SJSA1 (cell line): ENCODE data around the gene SEZ6L2. TPM values are rescaled to one million over a fixed set of nuclear protein-coding genes. Genes with fewer than 3 reads are reported as not detected.

Experiments used
- DNase-seq, 2 experiments: peaks; one replicate each; pipeline ENCODE4 v3.0.0-alpha.2; 2015 to 2020; ENCODE audit warnings: low spot score in 2 of 2, low read depth in 1 of 2
- H3K27ac ChIP-seq: fragments of 250-450 bp; sonication (Bioruptor Pico); 2 replicates; pipeline ENCODE4 v1.5.1; 2020; ENCODE audit warnings: mild to moderate bottlenecking, moderate library complexity
- H3K27me3 ChIP-seq: fragments of 250-450 bp; sonication (Bioruptor Pico); replicated peaks from 2 replicates; pipeline ENCODE4 v1.5.1; 2020; ENCODE audit warnings: mild to moderate bottlenecking, moderate library complexity
- H3K36me3 ChIP-seq: fragments of 250-450 bp; sonication (Bioruptor Pico); 2 replicates; pipeline ENCODE4 v1.5.1; 2020; ENCODE audit warnings: mild to moderate bottlenecking
- H3K4me1 ChIP-seq: fragments of 250-450 bp; sonication (Bioruptor Pico); replicated peaks from 2 replicates; pipeline ENCODE4 v1.6.1; 2021; ENCODE audit warnings: mild to moderate bottlenecking
- H3K4me3 ChIP-seq: fragments of 250-450 bp; sonication (Bioruptor Pico); 2 replicates; pipeline ENCODE4 v1.5.1; 2020; ENCODE audit warnings: mild to moderate bottlenecking
- H3K9me3 ChIP-seq: fragments of 250-450 bp; sonication (Bioruptor Pico); replicated peaks from 2 replicates; pipeline ENCODE4 v1.5.1; 2020; ENCODE audit warnings: mild to moderate bottlenecking
- total RNA-seq: library from RNA; depleted of rRNA; stranded (reverse); fragments of >200 nt; shearing (Covaris generic); gene quantifications from 2 replicates; pipeline ENCODE4 v1.2.3, GENCODE V29; 2014

SEZ6L2 gene
- total RNA-seq, 1 experiment from 2014 or later, result 13.2 TPM

GRCh38 chr16:29864205-29864604 is 35.1 kb downstream of the SEZ6L2 start:
- H3K4me1 ChIP-seq, result peaks cover 9% of the 10 kb centered on the region; the same call in 1 of the 2 replicates
- peaks cover 23% of the 10 kb centered on the region for H3K36me3 ChIP-seq
- DNase-seq, result no peak
- H3K9me3 ChIP-seq, result no peaks in the 10 kb centered on the region
- H3K27me3 ChIP-seq, result no peaks in the 10 kb centered on the region
- H3K4me3 ChIP-seq, result no peak overlapping the region
- H3K27ac ChIP-seq, result no peak overlapping the region

DNA sequence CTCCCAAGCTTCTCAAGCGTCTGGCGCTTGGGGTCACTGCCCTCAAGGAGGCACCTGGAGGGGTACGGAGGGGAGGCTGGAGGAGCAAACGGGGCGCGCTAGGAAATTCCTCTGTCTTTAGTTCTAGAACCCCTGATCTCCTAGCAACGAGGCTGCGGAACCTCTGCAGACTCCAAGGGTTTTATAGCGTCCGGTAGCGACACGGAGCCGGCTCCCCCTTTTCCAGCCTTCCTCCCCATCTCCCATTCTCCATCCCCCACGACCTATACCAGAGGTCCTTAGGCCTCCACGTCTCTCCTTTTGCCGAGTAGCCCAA is 35.7 kb downstream of the SEZ6L2 start:
- Histone ChIP-seq H3K27ac (no peak overlapping the region), H3K27me3 (no peaks in the 10 kb centered on the region), H3K4me1 (peaks cover 9% of the 10 kb centered on the region; the same call in 1 of the 2 replicates), H3K36me3 (peaks cover 29% of the 10 kb centered on the region), H3K9me3 (no peaks in the 10 kb centered on the region), H3K4me3 (peak overlapping the region; percentile 70)
- DNase-seq, result no peak

GRCh38 chr16:29862884-29863668 is 36.3 kb downstream of the SEZ6L2 start, which contains the start of gene CDIPT:
TSS of gene CDIPT (minus strand) at chr16:29863226. CDS start at chr16:29862857, 369 bp downstream.
- H3K4me1 ChIP-seq, result peaks cover 9% of the 10 kb centered on the region; the same call in 1 of the 2 replicates
- peak within 1 kb of the TSS; percentile 97 for H3K27ac ChIP-seq
- H3K27me3 ChIP-seq, result no peaks in the 10 kb centered on the region
- H3K9me3 ChIP-seq, result no peaks in the 10 kb centered on the region
- peaks cover 33% of the 10 kb centered on the region for H3K36me3 ChIP-seq
- H3K4me3 ChIP-seq, result peak within 1 kb of the TSS; percentile 70
- DNase-seq, result peak; percentile 96 to 99

- Histone ChIP-seq H3K9me3 (no peaks in the 10 kb centered on the region), H3K4me3 (peak overlapping the region; percentile 70), H3K27me3 (no peaks in the 10 kb centered on the region), H3K36me3 (peaks cover 33% of the 10 kb centered on the region), H3K4me1 (peaks cover 9% of the 10 kb centered on the region; the same call in 1 of the 2 replicates), H3K27ac (no peak overlapping the region)
- peak in 1 of 2 experiments; percentile 2 for DNase-seq
Measured at GRCh38 chr16:29862383-29862883, 36.9 kb downstream of the SEZ6L2 start.

- Histone ChIP-seq H3K9me3 (no peaks in the 10 kb centered on the region), H3K36me3 (peaks cover 33% of the 10 kb centered on the region), H3K4me3 (no peak overlapping the region), H3K27me3 (no peaks in the 10 kb centered on the region), H3K4me1 (peaks cover 9% of the 10 kb centered on the region; the same call in 1 of the 2 replicates), H3K27ac (no peak overlapping the region)
- DNase-seq, result no peak
Measured at GRCh38 chr16:29860218-29860617, 39.1 kb downstream of the SEZ6L2 start.

DNA sequence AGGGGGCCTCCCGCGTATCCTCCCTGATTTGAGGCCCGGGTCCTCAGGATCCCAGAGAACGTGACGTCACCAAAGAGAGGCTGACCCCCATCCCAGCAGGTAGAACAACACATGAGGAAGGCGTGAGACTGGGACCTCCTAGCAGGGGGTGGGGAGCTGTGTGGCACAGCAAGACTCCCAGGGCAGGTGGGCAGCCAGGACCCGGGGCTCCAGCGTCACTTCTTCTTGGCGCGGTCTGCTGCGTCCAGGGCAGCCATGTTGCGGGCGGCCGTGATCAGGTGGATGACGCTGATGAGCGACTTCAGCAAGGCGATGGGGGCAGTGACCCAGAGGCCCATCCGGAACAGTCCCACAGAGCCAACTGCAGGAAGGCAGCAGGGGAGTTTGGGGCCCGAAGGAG is 40.4 kb downstream of the SEZ6L2 start:
- H3K36me3 ChIP-seq, result peaks cover 33% of the 10 kb centered on the region
- H3K27ac ChIP-seq, result no peak overlapping the region
- no peak overlapping the region for H3K4me3 ChIP-seq
- DNase-seq, result no peak
- H3K4me1 ChIP-seq, result peaks cover 9% of the 10 kb centered on the region; the same call in 1 of the 2 replicates
- no peaks in the 10 kb centered on the region for H3K9me3 ChIP-seq
- H3K27me3 ChIP-seq, result no peaks in the 10 kb centered on the region

GRCh38 chr16:29858149-29858849 is 41.1 kb downstream of the SEZ6L2 start:
- peaks cover 33% of the 10 kb centered on the region for H3K36me3 ChIP-seq
- H3K9me3 ChIP-seq, result no peaks in the 10 kb centered on the region
- 0 out of 2 replicates have a peak, but pooled peaks cover 5% of the 10 kb centered on the region for H3K4me1 ChIP-seq
- DNase-seq, result no peak
- H3K4me3 ChIP-seq, result no peak overlapping the region
- H3K27ac ChIP-seq, result no peak overlapping the region
- H3K27me3 ChIP-seq, result no peaks in the 10 kb centered on the region

DNA sequence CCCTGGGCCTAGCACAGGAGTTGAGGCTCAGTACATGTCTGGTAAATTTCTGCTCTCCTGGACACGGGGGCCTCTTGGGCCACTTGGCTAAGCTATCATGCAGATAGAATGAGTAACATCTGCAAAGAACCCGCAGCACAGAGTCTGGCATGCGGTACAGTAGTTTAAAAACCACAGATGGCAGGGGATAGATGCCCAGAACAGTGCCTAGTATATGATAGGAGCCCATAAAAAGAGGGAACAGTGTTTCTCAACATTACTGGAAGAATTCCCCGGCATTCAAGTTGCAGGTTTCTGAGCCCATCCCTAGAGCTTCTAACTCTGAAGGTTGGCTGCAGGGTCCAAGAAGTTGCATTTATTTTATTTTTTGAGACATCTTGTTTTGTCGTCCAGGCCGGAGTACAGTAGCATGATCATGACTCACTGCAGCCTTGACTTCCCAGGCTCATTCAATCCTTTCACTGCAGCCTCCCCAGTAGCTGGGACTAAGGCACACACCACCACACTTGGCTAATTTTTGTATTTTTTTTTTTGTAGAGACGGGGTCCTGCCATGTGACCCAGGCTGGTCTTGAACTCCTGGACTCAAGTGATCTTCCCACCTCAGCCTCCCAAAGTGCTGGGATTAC is 42.1 kb downstream of the SEZ6L2 start:
- no peaks in the 10 kb centered on the region for H3K9me3 ChIP-seq
- H3K27me3 ChIP-seq, result no peaks in the 10 kb centered on the region
- peaks cover 30% of the 10 kb centered on the region for H3K36me3 ChIP-seq
- no peak for DNase-seq
- 0 out of 2 replicates have a peak, but pooled peaks cover 5% of the 10 kb centered on the region for H3K4me1 ChIP-seq
- H3K27ac ChIP-seq, result no peak overlapping the region
- no peak overlapping the region for H3K4me3 ChIP-seq

DNA sequence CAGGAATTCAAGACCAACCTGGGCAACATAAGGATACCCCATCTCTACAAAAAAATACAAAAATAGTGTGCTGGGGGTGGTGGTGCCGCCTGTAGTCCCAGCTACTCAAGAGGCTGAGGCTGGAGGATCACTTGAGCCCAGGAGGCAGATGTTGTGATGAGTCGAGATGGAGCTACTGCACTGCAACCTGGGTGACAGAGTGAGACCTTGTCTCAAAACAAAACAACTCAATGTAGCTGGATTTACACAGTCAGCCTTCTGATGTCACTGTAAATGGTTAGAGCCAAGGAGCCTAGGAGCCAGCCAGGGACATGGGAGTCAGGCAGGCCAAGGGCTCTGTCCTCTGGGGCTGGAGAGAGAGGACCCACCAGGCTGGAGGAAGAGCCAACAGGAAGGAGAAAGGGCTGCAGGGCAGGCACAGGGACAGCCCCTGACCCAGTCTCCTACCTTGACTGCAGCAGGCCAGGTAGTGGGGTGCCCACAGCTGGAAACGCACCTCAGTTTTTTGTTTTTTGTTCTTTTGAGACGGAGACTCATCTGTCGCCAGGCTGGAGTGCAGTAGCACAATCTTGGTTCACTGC is 44.7 kb downstream of the SEZ6L2 start:
- no peaks in the 10 kb centered on the region for H3K4me1 ChIP-seq
- H3K27ac ChIP-seq, result no peak overlapping the region
- H3K9me3 ChIP-seq, result no peaks in the 10 kb centered on the region
- no peak for DNase-seq
- no peak overlapping the region for H3K4me3 ChIP-seq
- no peaks in the 10 kb centered on the region for H3K27me3 ChIP-seq
- peaks cover 13% of the 10 kb centered on the region for H3K36me3 ChIP-seq

DNA sequence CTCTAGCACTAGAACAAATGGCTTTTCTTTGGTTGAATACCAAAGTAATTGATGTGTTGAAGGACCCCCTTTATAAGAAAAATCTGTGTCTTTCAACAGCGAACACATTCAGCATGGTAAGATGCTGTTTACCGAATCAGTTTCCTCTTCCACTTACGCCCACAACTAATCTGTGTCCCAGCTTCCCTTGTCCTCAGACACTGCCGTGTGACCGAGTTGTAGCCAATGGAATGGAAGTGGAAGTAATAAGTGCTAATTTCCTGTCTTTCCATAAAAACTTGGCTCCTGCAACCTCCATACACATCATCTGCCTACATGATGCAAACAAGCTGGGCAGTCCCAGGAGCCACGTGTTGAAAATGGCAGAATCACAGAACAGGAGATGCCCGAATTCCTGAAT is 46.7 kb downstream of the SEZ6L2 start:
- no peaks in the 10 kb centered on the region for H3K27me3 ChIP-seq
- peaks cover 5% of the 10 kb centered on the region; the same call in 1 of the 2 replicates for H3K4me1 ChIP-seq
- no peaks in the 10 kb centered on the region for H3K9me3 ChIP-seq
- H3K4me3 ChIP-seq, result no peak overlapping the region
- H3K36me3 ChIP-seq, result peaks cover 9% of the 10 kb centered on the region
- no peak for DNase-seq
- no peak overlapping the region for H3K27ac ChIP-seq

GRCh38 chr16:29850998-29851397 is 48.4 kb downstream of the SEZ6L2 start:
- Histone ChIP-seq H3K27me3 (no peaks in the 10 kb centered on the region), H3K9me3 (no peaks in the 10 kb centered on the region), H3K27ac (no peak overlapping the region), H3K36me3 (peaks cover 26% of the 10 kb centered on the region), H3K4me1 (peaks cover 5% of the 10 kb centered on the region; the same call in 1 of the 2 replicates), H3K4me3 (no peak overlapping the region)
- no peak for DNase-seq

DNA sequence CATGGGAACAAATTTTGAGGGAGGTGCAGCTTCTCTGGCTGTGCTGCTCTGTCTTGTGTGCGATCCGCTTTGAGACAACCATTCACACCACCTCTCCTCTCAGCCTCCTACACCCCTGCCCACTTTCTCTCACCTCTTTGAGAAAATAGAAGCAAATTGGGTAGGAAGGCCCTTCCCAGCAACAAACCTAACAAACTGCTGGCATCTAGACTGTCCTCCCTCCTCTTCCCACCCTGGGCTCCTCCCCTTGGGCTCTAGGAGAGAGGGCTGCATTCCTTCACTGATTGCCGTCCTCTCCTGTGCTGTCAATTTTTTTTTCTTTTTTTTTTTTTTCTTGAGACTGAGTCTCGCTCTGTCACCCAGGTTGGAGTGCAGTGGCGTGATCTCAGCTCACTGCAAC is 49.8 kb downstream of the SEZ6L2 start:
- no peak for DNase-seq
- H3K27ac ChIP-seq, result no peak overlapping the region
- no peak overlapping the region for H3K4me3 ChIP-seq
- no peaks in the 10 kb centered on the region for H3K9me3 ChIP-seq
- H3K27me3 ChIP-seq, result no peaks in the 10 kb centered on the region
- H3K36me3 ChIP-seq, result peaks cover 39% of the 10 kb centered on the region
- peaks cover 5% of the 10 kb centered on the region; the same call in 1 of the 2 replicates for H3K4me1 ChIP-seq
